Limb (tissue), 2 donors: ENCODE data around the gene FAM200B.
"Not testable (repeated sequence)": the region's sequence is repeated elsewhere in the genome, so short reads cannot be mapped to it uniquely, and the experiment has no call there.

Experiments
- DNase-seq, 2 donors: peaks; one replicate each; pipeline ENCODE4 v3.0.0-alpha.2; 2016; ENCODE audit errors: extremely low spot score in 2 of 2

The FAM200B gene

GRCh38 chr4:15695729-15696128 is 14.1 kb downstream of the FAM200B start:
- DNase-seq, result no peak

GRCh38 chr4:15696866-15697265 is 15.2 kb downstream of the FAM200B start:
- no peak for DNase-seq

DNA sequence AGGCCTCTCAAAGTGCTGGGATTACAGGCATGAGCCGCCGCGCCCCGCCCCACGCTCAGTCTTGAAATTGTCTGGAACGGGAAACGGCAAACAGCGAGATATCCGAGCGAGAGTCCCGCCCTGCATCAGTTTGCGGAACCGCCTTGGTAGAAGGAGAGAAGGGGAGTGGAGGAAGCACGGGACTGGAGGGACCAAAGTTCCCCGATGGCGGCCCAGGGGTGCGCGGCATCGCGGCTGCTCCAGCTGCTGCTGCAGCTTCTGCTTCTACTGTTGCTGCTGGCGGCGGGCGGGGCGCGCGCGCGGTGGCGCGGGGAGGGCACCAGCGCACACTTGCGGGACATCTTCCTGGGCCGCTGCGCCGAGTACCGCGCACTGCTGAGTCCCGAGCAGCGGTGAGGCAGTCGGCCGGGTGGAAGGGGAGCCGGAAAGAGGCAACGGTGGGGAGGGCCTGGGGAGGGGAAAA is 21.3 kb downstream of the FAM200B start, which contains the start of gene BST1:
TSS of gene BST1 (plus strand) at position 125 of the 463 bp plus-strand sequence. CDS start at position 205, 80 bp downstream.
- peak in 1 of 2 donors; percentile 71 for DNase-seq

DNA sequence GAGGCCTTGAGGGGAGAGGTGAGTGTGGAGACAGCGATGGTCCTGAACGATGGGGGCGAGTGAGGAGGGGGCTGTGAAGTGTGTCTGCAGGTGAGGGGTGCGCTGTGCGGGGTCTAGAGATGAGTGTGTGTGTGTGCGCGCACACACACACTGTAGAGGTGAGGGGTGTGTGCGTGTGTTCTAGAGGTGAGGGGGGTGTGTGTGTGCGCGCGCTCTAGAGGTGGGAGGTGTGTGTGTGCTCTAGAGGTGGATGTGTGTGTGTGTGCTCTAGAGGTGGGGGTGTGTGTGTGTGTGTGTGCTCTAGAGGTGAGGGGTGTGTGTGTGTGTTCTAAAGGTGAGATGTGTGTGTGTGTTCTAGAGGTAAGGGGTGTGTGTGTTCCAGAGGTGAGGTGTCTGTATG is 21.8 kb downstream of the FAM200B start:
- DNase-seq, result no peak

- no peak for DNase-seq
These were observed 22.5 kb downstream of the FAM200B start for GRCh38 chr4:15704129-15704528.

DNA sequence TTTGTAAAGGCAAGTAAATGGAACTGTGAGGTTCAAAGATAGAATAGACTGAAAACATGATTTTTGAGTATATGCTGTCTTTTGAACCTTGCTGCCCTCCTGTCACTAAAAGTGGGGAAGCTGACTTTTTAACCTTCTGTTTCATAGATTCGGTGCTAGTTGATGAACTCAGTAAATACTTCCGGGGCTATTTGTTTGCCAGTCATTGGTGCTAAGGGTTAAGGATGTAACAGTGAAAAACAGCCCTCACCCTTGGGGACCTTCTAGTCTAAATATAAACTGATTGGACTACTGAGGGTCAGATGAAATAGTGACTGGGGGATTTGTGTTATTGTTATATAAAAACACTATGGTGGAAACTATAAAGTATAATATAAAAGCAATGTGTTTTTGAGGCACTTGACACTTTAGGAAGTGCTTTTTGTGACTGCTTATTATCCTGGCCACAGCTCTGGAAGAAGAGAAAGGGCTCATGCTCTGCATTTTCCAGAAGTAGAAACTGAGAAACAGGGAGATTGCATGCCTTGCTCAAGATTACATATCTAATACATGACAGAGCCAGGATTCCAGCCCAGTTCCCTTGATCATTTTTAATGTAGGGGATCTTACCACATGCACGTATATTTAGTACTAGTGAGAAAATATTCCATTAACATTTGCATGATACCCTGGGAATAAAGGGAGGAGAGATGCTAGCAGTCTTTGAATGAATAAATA is 25.2 kb downstream of the FAM200B start:
- no peak for DNase-seq

DNA sequence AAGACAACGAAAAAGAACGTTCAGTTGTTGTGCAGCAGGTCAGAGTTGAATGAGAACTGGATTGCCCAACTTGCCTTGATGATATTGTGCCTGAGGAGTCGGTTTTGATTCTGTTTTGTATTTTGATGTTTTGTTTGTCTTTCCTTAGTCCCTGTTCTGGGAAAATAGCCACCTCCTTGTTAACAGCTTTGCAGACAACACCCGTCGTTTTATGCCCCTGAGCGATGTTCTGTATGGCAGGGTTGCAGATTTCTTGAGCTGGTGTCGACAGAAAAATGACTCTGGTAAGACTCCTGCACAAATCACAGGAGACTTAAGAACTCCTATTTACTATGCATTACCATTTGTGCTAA is 25.7 kb downstream of the FAM200B start:
- DNase-seq, result no peak

DNA sequence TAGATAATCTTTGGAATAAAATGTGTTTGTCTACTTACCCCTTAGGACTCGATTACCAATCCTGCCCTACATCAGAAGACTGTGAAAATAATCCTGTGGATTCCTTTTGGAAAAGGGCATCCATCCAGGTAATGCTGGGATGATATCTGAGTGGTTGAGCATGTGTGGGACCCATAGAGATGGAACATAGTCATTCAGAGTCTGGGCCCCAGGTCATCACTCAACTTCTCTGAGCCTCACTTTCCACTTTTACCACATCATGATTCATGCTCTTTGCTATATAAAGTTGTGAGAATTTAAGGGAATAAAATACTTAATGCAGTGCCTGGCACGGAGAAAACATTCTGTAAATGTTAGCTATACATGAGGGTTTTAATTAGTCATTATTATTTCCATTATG is 30.1 kb downstream of the FAM200B start:
- no peak for DNase-seq

DNA sequence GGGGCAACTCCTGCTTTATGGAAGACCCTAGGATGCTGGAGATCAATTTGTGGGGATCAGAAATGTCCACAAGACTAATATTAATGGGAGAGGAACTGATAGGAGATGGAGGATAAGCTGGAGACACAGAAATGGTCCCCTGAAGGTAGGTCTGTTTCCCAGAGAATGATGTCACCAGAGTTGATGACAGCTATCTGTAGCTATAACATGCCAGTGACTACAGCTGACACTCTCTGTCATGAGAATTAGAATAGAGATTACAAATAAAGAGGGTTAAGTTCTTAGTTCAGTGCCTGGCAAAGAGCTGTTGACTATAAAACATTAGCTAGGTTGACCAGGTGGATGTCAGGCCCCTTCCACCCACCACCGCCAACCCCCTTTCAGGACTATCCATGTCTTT is 30.6 kb downstream of the FAM200B start:
- no peak for DNase-seq

GRCh38 chr4:15714141-15714540 is 32.5 kb downstream of the FAM200B start:
- no peak for DNase-seq

DNA sequence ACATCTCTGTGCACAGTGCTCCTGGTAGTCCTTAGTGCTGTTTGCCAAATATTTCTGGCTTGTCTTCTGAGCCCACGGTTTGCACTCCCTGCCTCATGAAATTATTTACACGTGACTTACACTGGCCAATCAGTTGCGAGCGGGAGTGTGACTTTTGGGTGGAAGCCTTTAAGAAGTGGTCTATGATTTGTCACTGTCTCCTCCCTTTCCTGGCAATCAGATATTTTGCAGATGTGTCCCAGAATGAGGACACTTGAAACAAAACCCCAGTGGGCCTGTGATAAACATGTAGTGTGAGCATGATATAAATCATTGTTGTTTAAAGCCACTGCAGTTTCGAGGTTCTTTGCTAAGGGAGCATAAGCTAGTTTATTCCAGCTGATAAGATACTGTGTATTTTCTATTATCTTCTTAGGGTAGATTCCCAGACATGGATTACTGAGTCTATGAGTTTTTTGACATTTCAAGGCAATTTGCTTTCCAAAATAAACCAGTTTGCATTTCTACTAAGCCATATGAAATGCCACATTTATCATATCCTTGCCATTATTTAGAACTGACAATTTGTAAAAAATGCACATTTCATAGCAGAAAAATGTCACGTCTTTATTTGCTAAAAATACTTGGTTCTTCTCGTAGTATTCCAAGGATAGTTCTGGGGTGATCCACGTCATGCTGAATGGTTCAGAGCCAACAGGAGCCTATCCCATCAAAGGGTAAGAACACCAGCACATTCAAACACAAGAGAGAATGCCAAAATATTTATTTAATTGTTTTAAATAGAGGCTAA is 33.2 kb downstream of the FAM200B start:
- peak in 1 of 2 donors; percentile 26 for DNase-seq

DNA sequence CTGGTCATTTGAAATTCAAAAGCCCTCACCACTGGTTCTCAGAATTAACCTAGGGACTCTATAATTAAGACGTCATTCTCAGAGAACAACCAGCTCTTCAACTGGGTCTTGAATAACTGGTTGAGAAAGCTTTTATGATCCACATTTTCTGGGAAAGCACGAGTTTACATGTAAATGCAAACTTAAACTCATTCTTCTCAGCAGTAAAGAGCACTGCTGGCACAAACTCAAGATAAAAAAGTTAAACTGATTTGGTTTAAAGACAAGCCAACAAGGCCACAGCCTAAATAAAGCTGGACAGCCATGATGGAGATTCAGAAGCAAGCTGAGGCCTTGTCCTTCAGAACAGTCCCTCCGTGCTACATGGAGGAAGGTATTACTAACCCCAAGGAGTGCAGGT is 34.5 kb downstream of the FAM200B start:
- no peak for DNase-seq

GRCh38 chr4:15717086-15717485 is 35.5 kb downstream of the FAM200B start:
- DNase-seq, result no peak

DNA sequence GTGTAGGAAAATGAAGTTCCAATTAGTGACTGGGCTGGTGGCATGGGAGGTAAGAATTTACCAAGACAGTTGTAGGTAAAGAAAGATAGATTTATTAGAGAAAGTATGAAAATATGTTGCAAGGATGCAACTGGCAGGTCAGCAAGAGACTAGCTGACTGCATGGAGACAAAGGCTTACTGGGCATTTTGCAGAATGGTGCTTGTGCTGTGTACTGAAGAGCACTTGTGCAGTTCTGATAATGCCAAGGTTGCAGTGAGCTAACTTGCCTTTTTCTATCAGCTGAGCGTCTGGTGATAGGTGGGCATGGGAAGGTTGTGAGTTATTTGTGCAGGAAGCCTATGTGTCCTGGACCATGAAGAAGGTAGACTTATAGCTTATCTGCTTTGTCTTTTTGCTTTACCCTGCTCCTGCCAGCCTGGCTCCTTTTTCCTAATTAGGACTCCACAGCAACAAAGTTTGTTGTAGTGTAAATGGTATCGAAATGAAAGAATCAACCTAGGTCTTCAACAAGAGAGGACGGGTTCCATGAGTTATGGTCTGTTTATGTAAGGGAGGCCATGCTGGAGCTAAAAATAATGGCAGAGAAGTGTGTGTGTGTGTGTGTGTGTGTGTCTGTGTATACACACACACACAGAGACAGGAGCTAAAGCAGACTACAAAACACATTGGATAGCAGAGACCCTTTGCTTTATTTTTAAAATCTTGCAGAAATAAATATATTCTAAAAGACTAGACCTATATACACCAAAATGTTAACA is 36.2 kb downstream of the FAM200B start:
- DNase-seq, result no peak

- DNase-seq, result no peak
These were observed 36.8 kb downstream of the FAM200B start for GRCh38 chr4:15718465-15718864.

DNA sequence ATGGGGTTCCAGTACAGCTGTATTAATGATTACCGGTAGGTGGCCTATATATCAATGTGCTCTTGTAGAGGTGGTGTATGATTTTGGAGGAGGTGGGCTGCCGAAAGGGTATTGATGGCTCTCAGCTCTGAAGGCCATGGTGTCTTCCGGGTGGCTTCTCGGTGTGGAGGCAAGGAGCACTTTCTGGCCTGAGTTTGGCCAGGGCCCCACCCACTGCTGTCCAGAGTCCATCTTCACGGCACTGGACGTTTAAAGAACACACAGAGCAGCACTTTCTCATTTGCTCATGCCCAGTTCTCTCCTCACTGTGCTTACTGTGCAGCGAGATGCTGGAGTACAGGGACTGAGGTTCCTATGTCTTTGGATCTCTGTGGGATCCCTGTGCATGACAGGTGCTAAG is 37.3 kb downstream of the FAM200B start:
- DNase-seq, result no peak

DNA sequence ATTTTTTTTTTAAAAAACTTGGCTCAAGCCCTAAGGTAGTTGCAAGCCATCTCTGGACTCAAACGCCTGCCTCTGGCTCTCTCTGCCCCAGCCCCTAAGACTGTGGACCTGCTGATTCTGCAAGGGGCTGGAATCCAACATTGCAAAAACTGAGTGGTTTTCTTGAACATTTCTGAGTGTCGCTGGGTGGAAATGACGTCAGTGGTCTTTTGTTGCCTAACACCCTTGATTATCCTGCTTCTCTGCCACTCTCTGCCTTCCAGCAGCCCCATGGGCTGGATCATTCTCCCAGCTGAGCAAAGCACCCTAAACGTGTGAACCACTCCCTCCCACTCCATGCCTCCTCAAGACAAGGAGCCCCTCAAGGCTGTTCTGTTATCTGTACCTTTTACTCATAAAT is 37.9 kb downstream of the FAM200B start:
- no peak for DNase-seq

GRCh38 chr4:15720851-15721250 is 39.2 kb downstream of the FAM200B start:
- DNase-seq, result no peak

- DNase-seq, result no peak
These were observed 44.0 kb downstream of the FAM200B start for GRCh38 chr4:15725608-15726007.

DNA sequence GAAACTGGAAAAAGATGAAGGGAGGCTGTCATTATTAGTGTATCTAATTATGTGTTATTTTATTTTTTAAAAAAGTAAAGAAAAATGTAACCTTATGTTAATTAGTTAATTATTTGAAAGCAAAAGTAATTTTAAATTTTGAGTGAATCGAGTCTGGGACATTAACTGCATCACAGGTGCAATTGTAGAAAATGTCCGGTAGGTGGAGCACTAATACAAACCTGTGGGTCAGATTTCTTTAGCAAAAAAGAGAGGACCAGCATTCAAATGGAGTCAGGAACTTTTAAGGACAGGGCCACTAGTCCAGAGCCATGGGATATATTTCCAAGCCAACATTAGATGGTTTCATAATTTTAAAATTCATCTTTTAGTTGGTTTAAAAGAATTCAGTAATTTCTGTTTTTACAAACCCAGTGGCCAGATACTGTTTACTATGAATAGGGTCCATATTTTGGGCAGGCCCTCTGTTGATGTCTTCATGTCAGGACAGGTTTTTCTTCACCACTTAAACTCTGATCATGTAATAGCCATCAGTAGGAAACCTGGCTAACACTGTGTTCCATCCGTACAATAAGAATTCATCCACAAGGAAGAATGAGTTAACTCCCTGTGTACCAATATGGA is 48.4 kb downstream of the FAM200B start:
- peak in 1 of 2 donors; percentile 75 for DNase-seq

- not testable (repeated sequence) for DNase-seq
These were observed 51.4 kb downstream of the FAM200B start for GRCh38 chr4:15733061-15733460.

GRCh38 chr4:15735536-15735935 is 53.9 kb downstream of the FAM200B start:
- DNase-seq, result no peak
